Natural killer cell (primary cell): ENCODE results near the gene CFAP99. TPM values are rescaled to one million over a fixed set of nuclear protein-coding genes. Genes with fewer than 3 reads are reported as not detected.
A peak's percentile ranks its signal among the peaks of the same experiment; 100 is the strongest.

Experiments
- ATAC-seq, 3 donors: fragments of 150-1000 bp in 2 of 3; fragments of 200-7000 bp in 1 of 3; cut with Tn5 transposase; 1 replicate in 1 of 3; 2 replicates in 2 of 3; pipeline ENCODE4 v1.10.0; 2021; ENCODE audit warnings: mild to moderate bottlenecking in 2 of 3, moderate library complexity in 2 of 3
- DNase-seq, 2 donors: peaks; one replicate each; pipeline versions ENCODE4 v3.0.0 to v3.0.0-alpha.2; 2013 to 2021; ENCODE audit warnings: mixed read lengths in 1 of 2
- H3K27ac ChIP-seq: one replicate; pipeline ENCODE4 v1.5.1; 2013; ENCODE audit warnings: mild to moderate bottlenecking, low read length
- H3K27me3 ChIP-seq: one replicate; pipeline ENCODE4 v1.6.1; 2013; ENCODE audit warnings: low read length; ENCODE audit not compliant: control insufficient read depth, insufficient read depth
- H3K36me3 ChIP-seq: one replicate; pipeline ENCODE4 v1.6.1; 2013; ENCODE audit warnings: low read length; ENCODE audit not compliant: control insufficient read depth, insufficient read depth
- H3K4me1 ChIP-seq: one replicate; pipeline ENCODE4 v1.6.1; 2013; ENCODE audit warnings: low read length; ENCODE audit not compliant: control insufficient read depth, insufficient read depth
- H3K4me3 ChIP-seq: one replicate; pipeline ENCODE4 v1.5.1; 2013; ENCODE audit warnings: low read length
- H3K9me3 ChIP-seq: one replicate; pipeline ENCODE4 v1.6.1; 2013; ENCODE audit warnings: low read length; ENCODE audit not compliant: control insufficient read depth, insufficient read depth
- H3K27ac Mint-ChIP-seq, 2 donors: one replicate each; pipeline ENCODE4 v1.8.0; 2022; ENCODE audit warnings: mild to moderate bottlenecking in 2 of 2, mixed read lengths in 2 of 2, moderate library complexity in 1 of 2
- H3K27me3 Mint-ChIP-seq, 2 donors: one replicate each; pipeline ENCODE4 v1.8.0; 2022; ENCODE audit warnings: low read depth in 2 of 2, mixed read lengths in 2 of 2
- H3K36me3 Mint-ChIP-seq: one replicate; pipeline ENCODE4 v1.8.0; 2022; ENCODE audit warnings: mixed read lengths
- H3K4me1 Mint-ChIP-seq, 2 donors: one replicate each; pipeline ENCODE4 v1.8.0; 2022; ENCODE audit warnings: mixed read lengths in 2 of 2
- H3K4me3 Mint-ChIP-seq: one replicate; pipeline ENCODE4 v1.8.0; 2022; ENCODE audit warnings: mild to moderate bottlenecking, moderate library complexity, mixed read lengths
- H3K9me3 Mint-ChIP-seq, 2 donors: one replicate each; pipeline ENCODE4 v1.8.0; 2022; ENCODE audit warnings: mixed read lengths in 2 of 2
- WGBS: methylation state at CpG from one replicate; pipeline ENCODE4 v1.1.7; 2013; ENCODE audit warnings: missing lambda C conversion rate; ENCODE audit not compliant: insufficient coverage; 5-methylcytosine and 5-hydroxymethylcytosine counted together
- intact Hi-C: fragments of 100-400 bp; cut with micrococcal nuclease; formaldehyde crosslinking; loops from one replicate; pipeline ENCODE4 v1.14.2; 2022
- total RNA-seq, 4 donors: library from RNA; stranded (reverse); fragments of 120-200 nt in 1 of 4; gene quantifications; one replicate each; pipeline versions ENCODE4 v1.2.3 to v1.2.4, GENCODE V29; 2013 to 2022
- TF ChIP-seq, protein P1 (sequence below): fragments of 200-600 bp; IDR thresholded peaks from one replicate; pipeline ENCODE4 v1.8.0; 2022; ENCODE audit warnings: antibody characterized with exemption

The CFAP99 gene
- total RNA-seq, 3 donors from 2014 or later (not counting 1 experiment from before 2014, with no cell fraction given): not detected

GRCh38 chr4:2482192-2482591 lies 63.4 kb downstream of the CFAP99 start:
- ATAC-seq (no peak), DNase-seq (no peak)
- TF ChIP-seq, protein P1, sequence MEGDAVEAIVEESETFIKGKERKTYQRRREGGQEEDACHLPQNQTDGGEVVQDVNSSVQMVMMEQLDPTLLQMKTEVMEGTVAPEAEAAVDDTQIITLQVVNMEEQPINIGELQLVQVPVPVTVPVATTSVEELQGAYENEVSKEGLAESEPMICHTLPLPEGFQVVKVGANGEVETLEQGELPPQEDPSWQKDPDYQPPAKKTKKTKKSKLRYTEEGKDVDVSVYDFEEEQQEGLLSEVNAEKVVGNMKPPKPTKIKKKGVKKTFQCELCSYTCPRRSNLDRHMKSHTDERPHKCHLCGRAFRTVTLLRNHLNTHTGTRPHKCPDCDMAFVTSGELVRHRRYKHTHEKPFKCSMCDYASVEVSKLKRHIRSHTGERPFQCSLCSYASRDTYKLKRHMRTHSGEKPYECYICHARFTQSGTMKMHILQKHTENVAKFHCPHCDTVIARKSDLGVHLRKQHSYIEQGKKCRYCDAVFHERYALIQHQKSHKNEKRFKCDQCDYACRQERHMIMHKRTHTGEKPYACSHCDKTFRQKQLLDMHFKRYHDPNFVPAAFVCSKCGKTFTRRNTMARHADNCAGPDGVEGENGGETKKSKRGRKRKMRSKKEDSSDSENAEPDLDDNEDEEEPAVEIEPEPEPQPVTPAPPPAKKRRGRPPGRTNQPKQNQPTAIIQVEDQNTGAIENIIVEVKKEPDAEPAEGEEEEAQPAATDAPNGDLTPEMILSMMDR: no peak
- Histone ChIP-seq H3K36me3 (peaks cover 2% of the 10 kb centered on the region), H3K4me3 (no peak overlapping the region), H3K27me3 (no peaks in the 10 kb centered on the region), H3K9me3 (no peaks in the 10 kb centered on the region), H3K4me1 (peaks cover 84% of the 10 kb centered on the region), H3K27ac (peak overlapping the region; percentile 0)
- Mint-ChIP-seq H3K36me3 (no peaks in the 10 kb centered on the region), H3K27ac (peak overlapping the region; percentile 57 to 78), H3K4me3 (peak overlapping the region; percentile 17), H3K9me3 (no peaks in the 10 kb centered on the region), H3K27me3 (no peaks in the 10 kb centered on the region), H3K4me1 (peaks cover 91 to 92% of the 10 kb centered on the region in 2 donors)
- intact Hi-C loops: no loop called here
- WGBS: 81% methylated on average over 4 of the region's 4 CpGs

- Mint-ChIP-seq H3K36me3 (no peaks in the 10 kb centered on the region), H3K27ac (peak overlapping the region; percentile 57 to 78), H3K27me3 (no peaks in the 10 kb centered on the region), H3K4me3 (no peak overlapping the region), H3K4me1 (peaks cover 88 to 91% of the 10 kb centered on the region in 2 donors), H3K9me3 (no peaks in the 10 kb centered on the region)
- WGBS: 43% methylated on average over 3 of the region's 3 CpGs
- intact Hi-C loops: no loop called here
- H3K27me3 ChIP-seq: no peaks in the 10 kb centered on the region
- no peaks in the 10 kb centered on the region for H3K9me3 ChIP-seq
- H3K36me3 ChIP-seq: peaks cover 2% of the 10 kb centered on the region
- H3K4me1 ChIP-seq: peaks cover 85% of the 10 kb centered on the region
- ATAC-seq (no peak), DNase-seq (peak in 1 of 2 donors; percentile 37)
- H3K27ac ChIP-seq: peak overlapping the region; percentile 0
- no peak overlapping the region for H3K4me3 ChIP-seq
- TF ChIP-seq, protein P1: no peak
Measured at GRCh38 chr4:2482693-2483092, 63.9 kb downstream of the CFAP99 start.

GRCh38 chr4:2483237-2483636 lies 64.5 kb downstream of the CFAP99 start:
- no peaks in the 10 kb centered on the region for H3K27me3 ChIP-seq
- no peak for DNase-seq
- Mint-ChIP-seq H3K36me3 (no peaks in the 10 kb centered on the region), H3K4me3 (no peak overlapping the region), H3K27me3 (no peaks in the 10 kb centered on the region), H3K9me3 (no peaks in the 10 kb centered on the region), H3K27ac (peak overlapping the region; percentile 57 to 78), H3K4me1 (peaks cover 88 to 91% of the 10 kb centered on the region in 2 donors)
- TF ChIP-seq, protein P1: no peak
- H3K27ac ChIP-seq: no peak overlapping the region
- H3K36me3 ChIP-seq: peaks cover 2% of the 10 kb centered on the region
- H3K4me1 ChIP-seq: peaks cover 88% of the 10 kb centered on the region
- no peak for ATAC-seq
- no peak overlapping the region for H3K4me3 ChIP-seq
- intact Hi-C loops: no loop called here
- 92% methylated on average over 2 of the region's 3 CpGs for WGBS
- H3K9me3 ChIP-seq: no peaks in the 10 kb centered on the region

- intact Hi-C loops: loop anchor here (2.0 kb wide), 1 partner anchor 15 kb away; the partner anchor contains the start of gene RNF4
- H3K9me3 ChIP-seq: no peaks in the 10 kb centered on the region
- TF ChIP-seq, protein P1: no peak
- H3K4me1 Mint-ChIP-seq: peaks cover 81 to 85% of the 10 kb centered on the region in 2 donors
- peak overlapping the region; percentile 67 for H3K4me3 Mint-ChIP-seq
- peak in 1 of 2 donors; percentile 31 for DNase-seq
- H3K27ac Mint-ChIP-seq: peak overlapping the region; percentile 87 to 96
- peaks cover 2% of the 10 kb centered on the region for H3K36me3 ChIP-seq
- H3K27ac ChIP-seq: peak overlapping the region; percentile 78
- ATAC-seq: no peak
- no peaks in the 10 kb centered on the region for H3K27me3 Mint-ChIP-seq
- peaks cover 89% of the 10 kb centered on the region for H3K4me1 ChIP-seq
- no peaks in the 10 kb centered on the region for H3K9me3 Mint-ChIP-seq
- WGBS: 46% methylated on average over 3 of the region's 6 CpGs
- H3K36me3 Mint-ChIP-seq: no peaks in the 10 kb centered on the region
- H3K27me3 ChIP-seq: no peaks in the 10 kb centered on the region
- H3K4me3 ChIP-seq: no peak overlapping the region
Measured at GRCh38 chr4:2484185-2484584, 65.4 kb downstream of the CFAP99 start.
